Measurements from ENCODE around the gene NAE1. TPM values are rescaled to one million over a fixed set of nuclear protein-coding genes. Genes with fewer than 3 reads are reported as not detected.
A peak's percentile ranks its signal among the peaks of the same experiment; 100 is the strongest.

The NAE1 gene
- total RNA-seq, 1 experiment from 2014 or later, result 129 TPM

GRCh38 chr16:66844342-66845079 is 13.7 kb upstream of the NAE1 start, which contains the start of gene CA7:
Gene CA7 (plus strand): TSS chr16:66844414. CDS start chr16:66844488, 74 bp downstream.
- ChIA-PET CTCF (interaction anchor here (0.6 to 6.5 kb wide), 6 partner anchors 10 to 48 kb away, joined by 3 to 76 read pairs (median 3); partner anchors contain the start of gene NAE1), POLR2A (interaction anchor here (0.6 kb wide), 1 partner anchor 269 kb away, joined by 4 read pairs; no protein-coding TSS in a partner anchor)
- DNase-seq (ENCODE audit: low spot score) (peak; percentile 59), ATAC-seq (no peak; the same call in 1 of the 2 replicates)
- H3K4me1 Mint-ChIP-seq, result peaks cover 13% of the 10 kb centered on the region
- H3K4me3 Mint-ChIP-seq, result peak within 1 kb of the TSS; percentile 81
- peaks cover 85% of the 10 kb centered on the region for H3K27me3 Mint-ChIP-seq (ENCODE audit: low read depth)
- H3K9me3 Mint-ChIP-seq, result no peaks in the 10 kb centered on the region
- no peaks in the 10 kb centered on the region for H3K36me3 Mint-ChIP-seq
- no peak within 1 kb of the TSS for H3K27ac Mint-ChIP-seq
- TF ChIP-seq PREB (CRISPR knock-in tag; IDR thresholded peaks at IDR 0.05; ENCODE audit: borderline replicate concordance) (no peak), ERG (CRISPR knock-in tag; IDR thresholded peaks at IDR 0.05) (no peak), MAX (CRISPR knock-in tag; IDR thresholded peaks at IDR 0.05) (0 out of 2 replicates have a peak, but pooled peaks have one; percentile 1), TCF7 (CRISPR knock-in tag; IDR thresholded peaks at IDR 0.05; ENCODE audit: low read depth) (0 out of 2 replicates have a peak, but pooled peaks have one; percentile 10), CBFB (CRISPR knock-in tag; IDR thresholded peaks at IDR 0.05; ENCODE audit: low read depth) (no peak), NR2C2 (CRISPR knock-in tag; IDR thresholded peaks at IDR 0.05) (no peak), GRHL2 (CRISPR knock-in tag; IDR thresholded peaks at IDR 0.05; ENCODE audit: insufficient replicate concordance, severe bottlenecking) (no peak), ZNF219 (CRISPR knock-in tag; IDR thresholded peaks at IDR 0.05; ENCODE audit: borderline replicate concordance) (no peak), MLX (CRISPR knock-in tag; IDR thresholded peaks at IDR 0.05) (no peak), FOXK1 (CRISPR knock-in tag; IDR thresholded peaks at IDR 0.05) (no peak), RELA (CRISPR knock-in tag; IDR thresholded peaks at IDR 0.05; ENCODE audit: borderline replicate concordance) (peak; percentile 76; the same call in 1 of the 2 replicates), JAZF1 (CRISPR knock-in tag; IDR thresholded peaks at IDR 0.05) (no peak), KAT7 (CRISPR knock-in tag; IDR thresholded peaks at IDR 0.05; ENCODE audit: borderline replicate concordance) (peak; percentile 86; the same call in 1 of the 2 replicates), ZNF416 (CRISPR knock-in tag; IDR thresholded peaks at IDR 0.05) (no peak), FOXP4 (CRISPR knock-in tag; IDR thresholded peaks at IDR 0.05) (no peak), GTF2I (CRISPR knock-in tag; conservative IDR thresholded peaks at IDR 0.05) (no peak), AFF4 (CRISPR knock-in tag; IDR thresholded peaks at IDR 0.05; ENCODE audit: borderline replicate concordance) (no peak), ZNF263 (CRISPR knock-in tag; IDR thresholded peaks at IDR 0.05; ENCODE audit: low read depth) (no peak), SMAD4 (CRISPR knock-in tag; IDR thresholded peaks at IDR 0.05) (no peak), AR (CRISPR knock-in tag; IDR thresholded peaks at IDR 0.05) (no peak), HMGXB4 (CRISPR knock-in tag; IDR thresholded peaks at IDR 0.05) (0 out of 2 replicates have a peak, but pooled peaks have one; percentile 54), ESRRA (CRISPR knock-in tag; IDR thresholded peaks at IDR 0.05; ENCODE audit: borderline replicate concordance) (peak; percentile 64; the same call in 1 of the 2 replicates)
